Right atrium auricular region (tissue), 2 donors: ENCODE data around the gene USH1C. TPM values are rescaled to one million over a fixed set of nuclear protein-coding genes. Genes with fewer than 3 reads are reported as not detected.

Experiments
- DNase-seq: peaks from one replicate; pipeline ENCODE4 v3.0.0-alpha.2; 2019; ENCODE audit warnings: low spot score
- H3K27ac ChIP-seq, 2 donors: fragments of 200-600 bp; sonication (generic); 1 replicate in 1 of 2; 2 replicates in 1 of 2; pipeline ENCODE4 v1.5.1; 2016 to 2019
- H3K27me3 ChIP-seq, 2 donors: fragments of 200-600 bp; sonication (generic); one replicate each; pipeline versions ENCODE4 v1.5.1 to v1.6.0; 2017 to 2019
- H3K36me3 ChIP-seq: fragments of 200-600 bp; sonication (generic); one replicate; pipeline ENCODE4 v1.5.1; 2016
- H3K4me1 ChIP-seq, 2 donors: fragments of 200-600 bp; sonication (generic); one replicate each; pipeline versions ENCODE4 v1.5.1 to v1.6.0; 2017 to 2019
- H3K4me3 ChIP-seq, 2 donors: fragments of 200-600 bp; sonication (generic); 1 replicate in 1 of 2; 2 replicates in 1 of 2; pipeline ENCODE4 v1.5.1; 2017 to 2019; ENCODE audit warnings: mild to moderate bottlenecking in 1 of 2, moderate library complexity in 1 of 2
- H3K9me3 ChIP-seq, 2 donors: fragments of 200-600 bp; sonication (generic); one replicate each; pipeline ENCODE4 v1.5.1; 2019
- CTCF ChIP-seq, 2 donors: fragments of 200-600 bp; sonication (generic); IDR thresholded peaks; one replicate each; pipeline ENCODE4 v1.5.1; 2019; ENCODE audit warnings: antibody characterized with exemption in 2 of 2
- total RNA-seq, 2 donors: library from RNA; depleted of rRNA; stranded (reverse); fragments of >200 nt; gene quantifications; one replicate each; pipeline ENCODE4 v1.1.0, GENCODE V29; 2016

Gene USH1C
- total RNA-seq: not detected

DNA sequence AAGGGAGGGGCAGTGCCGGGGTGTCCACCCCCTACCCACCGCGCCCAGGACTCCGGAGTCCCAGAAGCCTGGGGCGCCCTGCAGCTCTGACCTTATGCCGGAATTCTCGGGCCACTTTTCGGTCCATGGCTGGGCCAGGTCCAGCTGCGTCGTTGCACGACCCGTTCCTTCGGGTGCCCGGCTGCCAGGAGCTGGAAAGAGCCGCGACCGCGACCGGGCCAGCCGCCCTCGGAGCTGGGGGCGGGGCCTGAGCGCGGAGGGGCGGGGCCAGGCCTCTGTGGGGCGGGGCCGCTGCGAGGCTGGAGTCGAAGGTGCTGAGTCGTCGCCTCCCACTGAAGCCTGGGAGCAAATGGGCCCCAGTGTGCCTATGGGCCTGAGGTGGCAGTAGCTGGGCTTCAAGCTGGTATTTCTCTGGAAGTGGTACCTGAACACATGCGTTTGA, at the start of gene USH1C:
TSS of gene USH1C (minus strand) at position 236 of the 442 bp plus-strand sequence. CDS start at position 127, 109 bp downstream.
- no peak within 1 kb of the TSS for H3K27ac ChIP-seq
- DNase-seq: no peak
- no peaks in the 10 kb centered on the region for H3K4me1 ChIP-seq
- H3K4me3 ChIP-seq: peak within 1 kb of the TSS in 1 of 2 donors; percentile 23
- TF ChIP-seq CTCF (IDR thresholded peaks at IDR 0.05): no peak
- H3K9me3 ChIP-seq: no peaks in the 10 kb centered on the region
- H3K36me3 ChIP-seq: no peaks in the 10 kb centered on the region
- no peaks in the 10 kb centered on the region for H3K27me3 ChIP-seq

DNA sequence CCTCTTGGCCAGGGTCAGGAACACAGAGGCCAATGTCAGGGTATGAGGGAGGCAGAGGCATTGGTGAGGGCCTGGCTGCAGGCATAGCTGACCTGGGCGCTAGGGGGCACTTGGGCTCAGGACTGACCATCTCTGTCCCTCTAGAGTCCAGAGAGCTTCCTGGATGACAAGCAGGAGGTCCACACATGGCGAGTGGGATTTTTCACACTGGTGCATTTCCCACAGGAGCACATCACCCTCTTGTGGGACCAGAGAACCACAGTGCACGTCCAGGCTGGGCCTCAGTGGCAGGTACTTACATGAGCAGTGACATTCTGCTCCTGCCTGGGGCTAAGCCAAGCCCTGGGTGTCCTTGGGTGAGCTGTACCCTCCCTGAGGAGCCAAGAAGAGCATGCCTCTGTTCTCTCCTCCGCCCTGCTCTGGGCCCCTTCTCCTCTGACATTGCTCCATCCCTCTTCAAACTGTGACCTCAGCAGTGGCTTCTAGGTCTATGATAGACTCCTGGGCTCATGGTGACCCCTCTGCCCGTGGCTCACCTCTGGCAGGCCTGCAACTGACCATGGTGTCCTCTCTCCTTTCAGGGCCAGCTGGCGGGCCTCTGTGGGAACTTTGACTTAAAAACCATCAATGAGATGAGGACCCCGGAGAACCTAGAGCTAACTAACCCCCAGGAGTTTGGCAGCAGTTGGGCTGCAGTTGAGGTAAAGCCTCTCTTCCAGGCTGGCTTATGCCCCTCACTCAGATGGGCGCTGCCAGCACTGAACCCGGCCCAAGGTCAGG, 49.4 kb upstream of the USH1C start:
- no peak for DNase-seq
- Histone ChIP-seq H3K36me3 (no peaks in the 10 kb centered on the region), H3K9me3 (no peaks in the 10 kb centered on the region), H3K27ac (no peak overlapping the region), H3K4me1 (no peaks in the 10 kb centered on the region), H3K4me3 (no peak overlapping the region), H3K27me3 (no peaks in the 10 kb centered on the region)
- no peak for TF ChIP-seq CTCF (IDR thresholded peaks at IDR 0.05)

DNA sequence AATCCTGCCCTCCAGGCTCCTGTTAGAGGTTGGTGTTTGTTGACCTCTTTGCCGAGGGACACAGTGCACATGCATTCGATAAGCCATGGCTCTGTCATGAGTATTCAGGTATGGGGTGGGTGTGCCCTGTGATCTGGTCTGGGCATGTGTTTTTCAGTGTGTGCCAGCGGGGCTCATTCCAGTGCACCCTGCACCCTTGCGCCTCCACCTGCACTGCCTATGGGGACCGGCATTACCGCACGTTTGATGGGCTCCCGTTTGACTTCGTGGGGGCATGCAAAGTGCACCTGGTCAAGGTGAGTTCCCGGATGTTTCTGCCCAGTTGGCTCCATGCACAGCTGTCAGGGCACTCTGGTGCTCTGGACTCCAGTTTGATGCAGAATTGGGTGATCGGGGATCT, 47.1 kb upstream of the USH1C start:
- no peaks in the 10 kb centered on the region for H3K36me3 ChIP-seq
- H3K4me3 ChIP-seq: no peak overlapping the region
- H3K4me1 ChIP-seq: no peaks in the 10 kb centered on the region
- DNase-seq: no peak
- H3K9me3 ChIP-seq: no peaks in the 10 kb centered on the region
- no peaks in the 10 kb centered on the region for H3K27me3 ChIP-seq
- H3K27ac ChIP-seq: no peak overlapping the region
- no peak for TF ChIP-seq CTCF (IDR thresholded peaks at IDR 0.05)

- TF ChIP-seq CTCF (IDR thresholded peaks at IDR 0.05): no peak
- H3K36me3 ChIP-seq: no peaks in the 10 kb centered on the region
- no peak overlapping the region for H3K4me3 ChIP-seq
- no peaks in the 10 kb centered on the region for H3K4me1 ChIP-seq
- H3K27me3 ChIP-seq: no peaks in the 10 kb centered on the region
- no peak for DNase-seq
- H3K9me3 ChIP-seq: no peaks in the 10 kb centered on the region
- no peak overlapping the region for H3K27ac ChIP-seq
These were observed 46.2 kb upstream of the USH1C start for GRCh38 chr11:17590463-17590862.

GRCh38 chr11:17588721-17589120, 44.5 kb upstream of the USH1C start:
- Histone ChIP-seq H3K27me3 (no peaks in the 10 kb centered on the region), H3K36me3 (no peaks in the 10 kb centered on the region), H3K27ac (no peak overlapping the region), H3K9me3 (no peaks in the 10 kb centered on the region), H3K4me1 (no peaks in the 10 kb centered on the region), H3K4me3 (no peak overlapping the region)
- no peak for DNase-seq
- TF ChIP-seq CTCF (IDR thresholded peaks at IDR 0.05): no peak

DNA sequence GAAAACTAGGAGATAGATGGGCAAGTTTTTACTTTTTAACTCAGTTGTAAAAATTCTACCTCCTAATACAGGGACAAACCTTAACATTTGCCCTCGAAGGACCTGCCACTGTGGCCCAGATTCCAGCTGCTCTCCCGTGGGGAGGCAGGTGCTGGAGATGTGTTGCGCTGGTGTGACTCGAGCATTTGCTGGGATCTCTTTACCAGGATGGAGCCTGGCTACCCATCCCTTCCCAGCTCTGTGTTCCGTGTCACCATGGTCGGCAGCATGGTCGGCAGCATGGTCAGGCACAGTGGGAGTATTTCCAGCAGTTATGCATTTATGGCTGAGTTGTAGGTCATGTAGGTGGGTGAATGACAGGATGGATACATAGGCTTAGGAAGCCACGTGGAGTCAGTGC, 44.0 kb upstream of the USH1C start:
- Histone ChIP-seq H3K9me3 (no peaks in the 10 kb centered on the region), H3K4me1 (no peaks in the 10 kb centered on the region), H3K27ac (no peak overlapping the region), H3K4me3 (no peak overlapping the region), H3K36me3 (no peaks in the 10 kb centered on the region), H3K27me3 (no peaks in the 10 kb centered on the region)
- DNase-seq: no peak
- TF ChIP-seq CTCF (IDR thresholded peaks at IDR 0.05): no peak
